ENCODE results near the gene DHRS9.

The DHRS9 gene

GRCh38 chr2:169069341-169069740 lies at the start of gene DHRS9:
Gene DHRS9, plus strand, starts transcription at chr2:169069563. Its CDS starts 12,019 bp downstream, at chr2:169081582.
- DNase-seq (ENCODE audit: low spot score in 2 of 2) (no peak), ATAC-seq (replicated peaks; ENCODE audit: extremely low read depth, poor library complexity, severe bottlenecking) (no peak)
- Mint-ChIP-seq H3K27me3 (peaks cover 8% of the 10 kb centered on the region), H3K27ac (ENCODE audit: low read depth) (no peak within 1 kb of the TSS), H3K4me1 (no peaks in the 10 kb centered on the region), H3K9me3 (no peaks in the 10 kb centered on the region), H3K36me3 (ENCODE audit: insufficient read depth) (no peaks in the 10 kb centered on the region), H3K4me3 (no peak within 1 kb of the TSS)

GRCh38 chr2:169023161-169023560 lies 46.2 kb upstream of the DHRS9 start:
- Mint-ChIP-seq H3K9me3 (no peaks in the 10 kb centered on the region), H3K27ac (ENCODE audit: low read depth) (no peak overlapping the region), H3K36me3 (ENCODE audit: insufficient read depth) (no peaks in the 10 kb centered on the region), H3K27me3 (no peaks in the 10 kb centered on the region), H3K4me1 (peaks cover 12% of the 10 kb centered on the region), H3K4me3 (no peak overlapping the region)
- DNase-seq (ENCODE audit: low spot score in 2 of 2) (no peak), ATAC-seq (replicated peaks; ENCODE audit: extremely low read depth, poor library complexity, severe bottlenecking) (no peak)

- peaks cover 12% of the 10 kb centered on the region for H3K4me1 Mint-ChIP-seq
- no peaks in the 10 kb centered on the region for H3K9me3 Mint-ChIP-seq
- no peak overlapping the region for H3K4me3 Mint-ChIP-seq
- ATAC-seq (replicated peaks; ENCODE audit: extremely low read depth, poor library complexity, severe bottlenecking), result no peak
- no peak for DNase-seq (ENCODE audit: low spot score in 2 of 2)
- no peaks in the 10 kb centered on the region for H3K27me3 Mint-ChIP-seq
- H3K36me3 Mint-ChIP-seq (ENCODE audit: insufficient read depth), result no peaks in the 10 kb centered on the region
- no peak overlapping the region for H3K27ac Mint-ChIP-seq (ENCODE audit: low read depth)
These were observed 43.3 kb upstream of the DHRS9 start for GRCh38 chr2:169026056-169026455.

- no peaks in the 10 kb centered on the region for H3K9me3 Mint-ChIP-seq
- H3K27ac Mint-ChIP-seq (ENCODE audit: low read depth), result no peak overlapping the region
- H3K4me1 Mint-ChIP-seq, result peaks cover 12% of the 10 kb centered on the region
- H3K4me3 Mint-ChIP-seq, result no peak overlapping the region
- DNase-seq (ENCODE audit: low spot score in 2 of 2), result no peak
- H3K27me3 Mint-ChIP-seq, result no peaks in the 10 kb centered on the region
- no peaks in the 10 kb centered on the region for H3K36me3 Mint-ChIP-seq (ENCODE audit: insufficient read depth)
- no peak for ATAC-seq (replicated peaks; ENCODE audit: extremely low read depth, poor library complexity, severe bottlenecking)
These were observed 42.1 kb upstream of the DHRS9 start for GRCh38 chr2:169027234-169027633.

- Mint-ChIP-seq H3K36me3 (ENCODE audit: insufficient read depth) (no peaks in the 10 kb centered on the region), H3K4me3 (no peak overlapping the region), H3K9me3 (peaks cover 5% of the 10 kb centered on the region), H3K27ac (ENCODE audit: low read depth) (no peak overlapping the region), H3K4me1 (peaks cover 23% of the 10 kb centered on the region), H3K27me3 (no peaks in the 10 kb centered on the region)
- no peak for DNase-seq (ENCODE audit: low spot score in 2 of 2)
- ATAC-seq (replicated peaks; ENCODE audit: extremely low read depth, poor library complexity, severe bottlenecking), result no peak
These were observed 40.0 kb upstream of the DHRS9 start for GRCh38 chr2:169029341-169029740.

- H3K27me3 Mint-ChIP-seq, result no peaks in the 10 kb centered on the region
- peaks cover 18% of the 10 kb centered on the region for H3K4me1 Mint-ChIP-seq
- H3K36me3 Mint-ChIP-seq (ENCODE audit: insufficient read depth), result no peaks in the 10 kb centered on the region
- H3K27ac Mint-ChIP-seq (ENCODE audit: low read depth), result no peak within 1 kb of the TSS
- DNase-seq (ENCODE audit: low spot score in 2 of 2) (no peak), ATAC-seq (replicated peaks; ENCODE audit: extremely low read depth, poor library complexity, severe bottlenecking) (no peak)
- no peak within 1 kb of the TSS for H3K4me3 Mint-ChIP-seq
- H3K9me3 Mint-ChIP-seq, result peaks cover 10% of the 10 kb centered on the region
These were observed 38.2 kb upstream of the DHRS9 start, which contains the start of gene ABCB11 for GRCh38 chr2:169031202-169031601. Gene ABCB11, minus strand, starts transcription at chr2:169031324. Its CDS starts 13,199 bp downstream, at chr2:169018125.

GRCh38 chr2:169034256-169034655 lies 35.1 kb upstream of the DHRS9 start:
- ATAC-seq (replicated peaks; ENCODE audit: extremely low read depth, poor library complexity, severe bottlenecking) (peak; percentile 49), DNase-seq (ENCODE audit: low spot score in 2 of 2) (no peak)
- H3K4me3 Mint-ChIP-seq, result no peak overlapping the region
- H3K27ac Mint-ChIP-seq (ENCODE audit: low read depth), result peak overlapping the region; percentile 15
- H3K4me1 Mint-ChIP-seq, result peaks cover 26% of the 10 kb centered on the region
- no peaks in the 10 kb centered on the region for H3K36me3 Mint-ChIP-seq (ENCODE audit: insufficient read depth)
- H3K27me3 Mint-ChIP-seq, result no peaks in the 10 kb centered on the region
- H3K9me3 Mint-ChIP-seq, result peaks cover 10% of the 10 kb centered on the region

GRCh38 chr2:169034984-169035544 lies 34.3 kb upstream of the DHRS9 start:
- no peak overlapping the region for H3K27ac Mint-ChIP-seq (ENCODE audit: low read depth)
- DNase-seq (ENCODE audit: low spot score in 2 of 2), result no peak
- no peaks in the 10 kb centered on the region for H3K36me3 Mint-ChIP-seq (ENCODE audit: insufficient read depth)
- H3K4me3 Mint-ChIP-seq, result no peak overlapping the region
- no peak for ATAC-seq (replicated peaks; ENCODE audit: extremely low read depth, poor library complexity, severe bottlenecking)
- H3K27me3 Mint-ChIP-seq, result no peaks in the 10 kb centered on the region
- peaks cover 32% of the 10 kb centered on the region for H3K4me1 Mint-ChIP-seq
- H3K9me3 Mint-ChIP-seq, result peaks cover 10% of the 10 kb centered on the region

- no peak overlapping the region for H3K4me3 Mint-ChIP-seq
- H3K27me3 Mint-ChIP-seq, result no peaks in the 10 kb centered on the region
- H3K36me3 Mint-ChIP-seq (ENCODE audit: insufficient read depth), result no peaks in the 10 kb centered on the region
- peaks cover 39% of the 10 kb centered on the region for H3K4me1 Mint-ChIP-seq
- H3K9me3 Mint-ChIP-seq, result peaks cover 10% of the 10 kb centered on the region
- DNase-seq (ENCODE audit: low spot score in 2 of 2), result no peak
- H3K27ac Mint-ChIP-seq (ENCODE audit: low read depth), result no peak overlapping the region
- ATAC-seq (replicated peaks; ENCODE audit: extremely low read depth, poor library complexity, severe bottlenecking), result no peak
These were observed 33.5 kb upstream of the DHRS9 start for GRCh38 chr2:169035887-169036286.

- ATAC-seq (replicated peaks; ENCODE audit: extremely low read depth, poor library complexity, severe bottlenecking) (no peak), DNase-seq (ENCODE audit: low spot score in 2 of 2) (no peak)
- Mint-ChIP-seq H3K4me3 (no peak overlapping the region), H3K27me3 (no peaks in the 10 kb centered on the region), H3K4me1 (peaks cover 45% of the 10 kb centered on the region), H3K36me3 (ENCODE audit: insufficient read depth) (no peaks in the 10 kb centered on the region), H3K9me3 (peaks cover 12% of the 10 kb centered on the region), H3K27ac (ENCODE audit: low read depth) (no peak overlapping the region)
These were observed 32.5 kb upstream of the DHRS9 start for GRCh38 chr2:169036736-169037440.

- H3K27ac Mint-ChIP-seq (ENCODE audit: low read depth), result no peak overlapping the region
- ATAC-seq (replicated peaks; ENCODE audit: extremely low read depth, poor library complexity, severe bottlenecking) (no peak), DNase-seq (ENCODE audit: low spot score in 2 of 2) (no peak)
- H3K9me3 Mint-ChIP-seq, result peaks cover 17% of the 10 kb centered on the region
- no peaks in the 10 kb centered on the region for H3K36me3 Mint-ChIP-seq (ENCODE audit: insufficient read depth)
- H3K4me3 Mint-ChIP-seq, result no peak overlapping the region
- peaks cover 41% of the 10 kb centered on the region for H3K4me1 Mint-ChIP-seq
- H3K27me3 Mint-ChIP-seq, result no peaks in the 10 kb centered on the region
These were observed 31.0 kb upstream of the DHRS9 start for GRCh38 chr2:169038338-169038757.

GRCh38 chr2:169039702-169040101 lies 29.7 kb upstream of the DHRS9 start:
- H3K36me3 Mint-ChIP-seq (ENCODE audit: insufficient read depth), result no peaks in the 10 kb centered on the region
- H3K27ac Mint-ChIP-seq (ENCODE audit: low read depth), result no peak overlapping the region
- ATAC-seq (replicated peaks; ENCODE audit: extremely low read depth, poor library complexity, severe bottlenecking) (no peak), DNase-seq (ENCODE audit: low spot score in 2 of 2) (no peak)
- H3K9me3 Mint-ChIP-seq, result peaks cover 18% of the 10 kb centered on the region
- H3K27me3 Mint-ChIP-seq, result no peaks in the 10 kb centered on the region
- H3K4me1 Mint-ChIP-seq, result peaks cover 31% of the 10 kb centered on the region
- peak overlapping the region; percentile 20 for H3K4me3 Mint-ChIP-seq

- peak overlapping the region; percentile 26 for H3K27ac Mint-ChIP-seq (ENCODE audit: low read depth)
- ATAC-seq (replicated peaks; ENCODE audit: extremely low read depth, poor library complexity, severe bottlenecking), result no peak
- no peaks in the 10 kb centered on the region for H3K36me3 Mint-ChIP-seq (ENCODE audit: insufficient read depth)
- H3K4me1 Mint-ChIP-seq, result peaks cover 27% of the 10 kb centered on the region
- no peak for DNase-seq (ENCODE audit: low spot score in 2 of 2)
- H3K9me3 Mint-ChIP-seq, result peaks cover 13% of the 10 kb centered on the region
- no peaks in the 10 kb centered on the region for H3K27me3 Mint-ChIP-seq
- no peak overlapping the region for H3K4me3 Mint-ChIP-seq
These were observed 27.8 kb upstream of the DHRS9 start for GRCh38 chr2:169041594-169041993.

All from central memory CD8-positive, alpha-beta T cell (primary cell).